Superior temporal gyrus (tissue), 1 donor: ENCODE results near the gene POLR3GL.

ENCODE experiments used
- DNase-seq: peaks from one replicate; pipeline ENCODE4 v3.0.0-alpha.2; 2016; ENCODE audit errors: extremely low spot score

POLR3GL gene

GRCh38 chr1:145974721-145975120, 10.2 kb downstream of the POLR3GL start:
- DNase-seq: no peak

GRCh38 chr1:145975216-145975615, 10.7 kb downstream of the POLR3GL start:
- DNase-seq: no peak

- DNase-seq: no peak
These were observed 12.5 kb downstream of the POLR3GL start for GRCh38 chr1:145977016-145977415.

GRCh38 chr1:145977486-145978470, 13.3 kb downstream of the POLR3GL start:
- DNase-seq: peak; percentile 94

- DNase-seq: no peak
These were observed 14.0 kb downstream of the POLR3GL start for GRCh38 chr1:145978471-145978853.

GRCh38 chr1:145978854-145979745, 14.6 kb downstream of the POLR3GL start:
- DNase-seq: peak; percentile 100

GRCh38 chr1:145979746-145980456, 15.4 kb downstream of the POLR3GL start:
- DNase-seq: no peak

GRCh38 chr1:145980457-145980994, 16.0 kb downstream of the POLR3GL start:
- DNase-seq: no peak

- DNase-seq: no peak
These were observed 17.7 kb downstream of the POLR3GL start for GRCh38 chr1:145982010-145982723.

- no peak for DNase-seq
These were observed 18.8 kb downstream of the POLR3GL start for GRCh38 chr1:145983206-145983675.

- no peak for DNase-seq
These were observed 19.7 kb downstream of the POLR3GL start for GRCh38 chr1:145983960-145984830.

- no peak for DNase-seq
These were observed 20.6 kb downstream of the POLR3GL start for GRCh38 chr1:145985129-145985501.

GRCh38 chr1:145985502-145986439, 21.3 kb downstream of the POLR3GL start:
- DNase-seq: no peak

- DNase-seq: no peak
These were observed 22.1 kb downstream of the POLR3GL start for GRCh38 chr1:145986551-145986950.

- DNase-seq: no peak
These were observed 23.4 kb downstream of the POLR3GL start for GRCh38 chr1:145987926-145988325.

GRCh38 chr1:145988773-145989172, 24.3 kb downstream of the POLR3GL start:
- DNase-seq: no peak

- no peak for DNase-seq
These were observed 25.9 kb downstream of the POLR3GL start for GRCh38 chr1:145990249-145990855.

GRCh38 chr1:145991735-145992412, 27.4 kb downstream of the POLR3GL start:
- no peak for DNase-seq
